Right ventricle myocardium inferior (tissue), 1 donor: Measurements from ENCODE around the gene NUP214. TPM values are rescaled to one million over a fixed set of nuclear protein-coding genes. Genes with fewer than 3 reads are reported as not detected.
"Not testable (repeated sequence)": the region's sequence is repeated elsewhere in the genome, so short reads cannot be mapped to it uniquely, and the experiment has no call there.

Experiments used
- ATAC-seq: fragments of 200-7000 bp; cut with Tn5 transposase; one replicate; pipeline ENCODE4 v1.9.1; 2020; ENCODE audit warnings: mild to moderate bottlenecking, moderate library complexity
- DNase-seq: peaks from one replicate; pipeline ENCODE4 v3.0.0; 2021; ENCODE audit errors: missing footprints
- intact Hi-C: fragments of 100-400 bp; cut with DNase I; formaldehyde crosslinking; loops from one replicate; pipeline ENCODE4 v1.11.0; 2022
- total RNA-seq: library from RNA; stranded (reverse); fragmentation: NEBNext Ultra II Directional; extraction: Animal tissue kit (Norgen Biotek cat#: 25700); gene quantifications from one replicate; pipeline ENCODE4 v1.2.1, GENCODE V29; 2021
- donor health status: DM: no; HTN: yes; CAD: no; lungs with severe emphysema.

The NUP214 gene
- total RNA-seq, 1 donor from 2014 or later, result 20.8 TPM

GRCh38 chr9:131211920-131212319, 86.5 kb downstream of the NUP214 start:
- intact Hi-C loops, result not testable (repeated sequence)

DNA sequence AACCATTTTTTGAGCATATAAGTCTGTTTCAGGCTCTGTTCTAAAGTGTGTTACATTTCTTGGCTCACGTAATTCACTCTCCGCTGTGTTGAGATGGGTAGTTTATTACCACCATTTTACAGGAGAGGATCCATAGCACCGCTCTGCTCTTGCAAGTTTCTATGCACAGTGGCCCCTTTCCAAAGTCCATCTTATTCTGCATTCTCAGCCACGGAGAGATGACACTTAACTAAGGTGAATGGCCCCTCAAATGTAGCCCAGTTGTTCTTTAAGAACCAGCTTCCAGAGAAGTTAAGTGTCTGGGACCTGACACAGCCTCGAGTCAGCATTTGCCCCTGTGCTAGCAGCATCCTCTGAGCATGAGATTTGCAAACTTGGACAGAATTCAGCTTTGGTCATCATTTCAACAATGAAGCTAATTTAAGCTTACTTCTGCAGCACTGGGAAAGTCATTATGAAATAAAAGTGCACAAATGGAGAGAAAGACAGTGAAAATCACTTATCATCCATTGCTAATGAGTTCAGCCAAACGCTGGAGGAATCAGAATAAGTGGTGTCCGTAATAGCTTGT, 89.0 kb downstream of the NUP214 start:
- ATAC-seq (no peak), DNase-seq (no peak)
- intact Hi-C loops, result no loop called here

More at GRCh38 chr9:131211920-131212319, 86.5 kb downstream of the NUP214 start:
- ATAC-seq, DNase-seq: not testable (repeated sequence)

- ATAC-seq (no peak), DNase-seq (no peak)
- intact Hi-C loops, result no loop called here
Observed at GRCh38 chr9:131214876-131215275, 89.5 kb downstream of the NUP214 start.

- ATAC-seq (no peak), DNase-seq (no peak)
- intact Hi-C loops, result no loop called here
Observed at GRCh38 chr9:131216806-131217205, 91.4 kb downstream of the NUP214 start.

DNA sequence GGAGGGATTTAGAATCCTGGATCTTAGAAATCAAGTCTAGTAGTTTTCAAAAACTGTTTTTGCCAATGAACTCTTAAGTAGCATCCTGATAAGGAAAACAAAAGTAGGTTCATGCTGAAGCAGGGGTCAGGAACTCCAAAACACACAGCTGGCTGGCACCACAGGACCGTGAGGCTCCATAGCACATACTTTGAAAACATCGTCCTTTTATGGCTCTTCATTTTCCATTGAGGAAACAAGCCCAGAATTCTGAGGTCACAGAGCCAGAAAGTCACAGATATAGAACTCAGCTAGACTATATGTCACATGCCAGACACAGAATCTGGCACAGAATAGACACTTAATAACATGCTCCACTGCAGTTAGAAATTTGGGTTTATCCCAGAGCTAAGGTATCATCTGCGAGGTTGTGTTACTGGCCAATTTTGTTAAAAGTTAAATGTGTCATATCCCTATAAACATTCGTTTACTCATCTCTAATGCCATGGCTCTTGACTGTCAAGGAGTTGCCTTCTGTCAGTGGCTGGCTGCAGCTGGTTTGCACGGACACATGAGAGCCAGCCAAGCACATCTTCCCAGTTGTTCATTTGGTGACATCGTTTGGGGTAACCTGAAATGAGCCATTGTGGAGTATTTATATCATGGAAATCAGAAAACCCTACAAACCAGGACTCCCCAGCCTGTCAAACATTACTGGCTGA, 92.1 kb downstream of the NUP214 start:
- no peak for ATAC-seq
- intact Hi-C loops, result no loop called here
- DNase-seq, result no peak

GRCh38 chr9:131218370-131218769, 93.0 kb downstream of the NUP214 start:
- no peak for DNase-seq
- intact Hi-C loops, result no loop called here
- ATAC-seq, result no peak

DNA sequence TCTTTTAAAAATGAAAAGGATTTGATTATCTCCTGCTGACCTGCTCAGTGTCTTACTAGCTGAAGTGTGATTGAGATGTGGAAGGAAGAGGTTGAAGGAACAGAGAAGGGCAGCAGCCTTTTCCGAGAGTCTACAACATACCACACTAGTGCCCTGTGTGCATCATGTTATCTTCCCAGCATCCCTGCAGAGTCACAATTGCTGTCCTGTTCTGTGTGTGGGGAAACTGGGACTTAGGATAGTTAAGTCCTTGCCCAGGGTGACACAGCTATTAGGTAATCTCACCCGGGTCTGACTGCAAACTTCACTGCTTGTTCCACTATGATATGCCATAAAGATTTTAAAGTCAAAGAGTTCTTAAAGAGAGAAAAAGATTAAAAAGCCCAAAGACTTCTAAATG, 95.1 kb downstream of the NUP214 start:
- DNase-seq (no peak), ATAC-seq (no peak)
- intact Hi-C loops, result no loop called here

DNA sequence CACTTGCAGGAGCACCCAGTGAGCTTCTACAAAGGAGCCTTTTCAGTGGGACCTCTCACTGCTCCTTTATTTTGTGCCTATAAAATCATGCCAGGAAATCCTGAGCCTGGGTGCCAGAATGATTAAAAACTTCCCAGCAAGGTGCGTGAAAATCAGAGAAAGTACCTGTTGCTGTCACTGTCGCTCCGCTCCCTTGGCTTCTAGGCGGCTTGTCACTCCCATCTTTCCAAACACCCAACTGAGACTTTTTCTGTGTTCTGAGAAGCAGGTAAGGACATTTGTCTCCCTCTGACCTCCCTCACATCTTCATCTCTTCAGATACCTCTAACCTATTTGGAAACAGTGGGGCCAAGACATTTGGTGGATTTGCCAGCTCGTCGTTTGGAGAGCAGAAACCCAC, 97.1 kb downstream of the NUP214 start:
- no peak for ATAC-seq
- intact Hi-C loops, result no loop called here
- DNase-seq, result no peak

GRCh38 chr9:131226226-131226625, 100.8 kb downstream of the NUP214 start:
- intact Hi-C loops, result no loop called here
- DNase-seq (no peak), ATAC-seq (no peak)

DNA sequence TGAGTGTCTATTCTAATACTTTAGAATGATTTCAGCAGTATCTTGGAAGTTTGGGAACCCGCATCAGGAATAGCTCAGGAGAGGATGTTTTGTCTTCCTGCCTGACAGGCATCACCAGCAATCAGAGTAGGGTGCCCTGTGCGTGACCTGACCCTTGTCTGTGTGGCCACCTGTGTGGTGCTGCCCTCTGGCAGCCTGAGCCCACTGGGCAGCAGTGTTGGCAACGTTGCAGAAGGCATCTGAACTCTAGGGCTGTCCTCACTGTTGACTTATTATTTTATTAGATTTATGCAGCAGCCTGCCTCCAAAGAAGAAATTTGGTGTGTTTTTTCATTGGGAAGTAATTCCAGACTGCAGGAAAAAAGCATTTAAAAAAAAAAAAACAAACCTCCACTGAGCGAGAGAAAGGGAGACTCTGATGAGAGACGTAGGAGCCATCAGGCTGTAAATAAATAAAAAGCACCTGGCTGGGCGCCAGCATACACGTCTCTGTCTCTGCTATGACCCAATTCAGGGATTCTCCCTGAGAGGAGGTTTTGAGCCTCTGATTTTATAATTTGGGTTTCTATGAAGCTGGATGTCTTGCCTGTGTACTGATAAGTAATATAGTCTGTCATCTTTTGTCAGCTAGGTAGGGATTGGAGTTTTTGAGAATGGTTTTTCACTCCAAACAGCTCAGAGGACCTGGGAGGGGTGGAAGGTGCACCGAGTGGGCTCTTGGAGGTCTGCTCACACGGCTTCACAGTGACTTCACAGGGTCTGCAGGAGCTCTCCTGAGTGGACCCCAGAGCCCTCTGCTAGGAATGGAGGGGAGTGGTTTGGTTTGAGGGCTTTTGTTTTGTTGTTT, 101.9 kb downstream of the NUP214 start:
- no peak for DNase-seq
- no peak for ATAC-seq
- intact Hi-C loops, result no loop called here

- intact Hi-C loops, result no loop called here
- DNase-seq, result peak; percentile 72
- ATAC-seq, result no peak
Observed at GRCh38 chr9:131227959-131228460, 102.6 kb downstream of the NUP214 start.

GRCh38 chr9:131228988-131229387, 103.6 kb downstream of the NUP214 start:
- intact Hi-C loops, result no loop called here
- ATAC-seq (no peak), DNase-seq (no peak)

- ATAC-seq (no peak), DNase-seq (no peak)
- intact Hi-C loops, result no loop called here
Observed at GRCh38 chr9:131233556-131233955, 108.2 kb downstream of the NUP214 start.

DNA sequence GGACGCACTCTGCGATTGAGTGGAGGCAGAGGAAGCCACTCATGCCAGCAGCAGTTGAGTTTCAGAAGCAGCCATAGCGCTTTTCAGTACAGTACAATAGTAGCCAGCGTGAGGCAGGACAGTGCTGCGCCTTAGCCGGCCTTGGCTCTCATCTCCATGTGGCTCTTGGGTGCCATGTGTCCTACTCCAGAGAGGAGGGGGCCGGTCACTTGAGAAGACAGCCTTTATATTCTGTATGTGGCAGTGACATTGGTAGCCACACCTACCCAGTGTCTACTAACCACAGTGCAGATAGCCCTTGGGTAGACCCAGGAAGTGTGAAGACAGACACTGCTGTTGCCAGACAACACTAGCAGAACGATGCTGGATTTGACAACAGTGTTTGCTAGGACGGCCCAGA, 108.6 kb downstream of the NUP214 start:
- DNase-seq, result no peak
- intact Hi-C loops, result no loop called here
- no peak for ATAC-seq

DNA sequence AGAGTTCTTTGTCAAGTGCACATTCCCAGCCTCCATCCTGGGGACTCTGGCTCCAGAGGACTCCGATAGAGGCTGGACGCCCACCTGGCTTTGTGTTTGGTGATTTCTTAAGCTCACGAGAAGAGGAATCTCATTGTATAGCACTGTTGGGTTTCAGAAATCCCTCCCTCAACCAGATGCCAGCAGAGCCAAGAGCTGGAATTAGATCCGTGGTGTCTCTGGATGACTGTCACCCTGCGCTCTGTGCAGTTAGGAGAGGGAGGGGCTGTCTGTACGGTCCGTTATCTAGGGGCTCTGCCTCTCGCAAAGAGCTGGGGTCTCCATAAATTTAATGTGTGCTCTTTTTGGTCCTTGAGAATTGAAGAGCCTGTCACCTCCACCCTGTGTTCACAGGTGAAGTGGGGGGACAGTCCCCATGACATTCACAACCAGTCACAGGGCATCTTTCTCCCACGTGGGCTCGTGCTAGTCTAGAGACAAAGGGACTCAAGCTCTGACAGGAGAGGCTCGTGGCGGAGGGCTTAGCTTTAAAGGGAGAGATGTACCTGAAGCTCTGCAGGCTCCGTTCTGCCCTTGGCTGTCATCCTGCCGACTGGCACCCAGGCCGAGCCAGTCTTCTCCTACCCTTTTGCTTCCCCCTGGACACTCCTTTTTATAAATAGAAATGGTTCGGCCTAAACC, 109.6 kb downstream of the NUP214 start:
- intact Hi-C loops, result loop anchor here (5.0 kb wide), 2 partner anchors 53 to 102 kb away; no protein-coding TSS in a partner anchor
- ATAC-seq (peak; percentile 67), DNase-seq (no peak)

GRCh38 chr9:131235480-131235851, 110.1 kb downstream of the NUP214 start:
- intact Hi-C loops, result loop anchor here (5.0 kb wide), 2 partner anchors 53 to 102 kb away; no protein-coding TSS in a partner anchor
- peak; percentile 59 for ATAC-seq
- DNase-seq, result no peak

- no peak for ATAC-seq
- intact Hi-C loops, result loop anchor here (5.0 kb wide), 2 partner anchors 54 to 101 kb away; no protein-coding TSS in a partner anchor
Observed at GRCh38 chr9:131236161-131236560, 110.8 kb downstream of the NUP214 start.

GRCh38 chr9:131236761-131237160, 111.4 kb downstream of the NUP214 start:
- DNase-seq (no peak), ATAC-seq (no peak)
- intact Hi-C loops, result loop anchor here (5.0 kb wide), 2 partner anchors 54 to 101 kb away; no protein-coding TSS in a partner anchor

More at GRCh38 chr9:131236161-131236560, 110.8 kb downstream of the NUP214 start:
- DNase-seq, result no peak

GRCh38 chr9:131237291-131237690, 111.9 kb downstream of the NUP214 start:
- intact Hi-C loops, result loop anchor here (5.0 kb wide), 2 partner anchors 55 to 100 kb away; no protein-coding TSS in a partner anchor
- no peak for DNase-seq
- ATAC-seq, result no peak
